Neuronal stem cell (in vitro differentiated cells): ENCODE measurements around the gene TTC33.

Source experiments
- DNase-seq: peaks from one replicate; pipeline ENCODE4 v3.0.0-alpha.2; 2013; ENCODE audit warnings: low spot score
- H2AFZ ChIP-seq: one replicate; pipeline ENCODE4 v1.6.1; 2013; ENCODE audit warnings: mild to moderate bottlenecking, low read length, inconsistent platforms
- H2AK5ac ChIP-seq: 2 replicates; pipeline ENCODE4 v1.6.1; 2013; ENCODE audit warnings: low read depth, mild to moderate bottlenecking, inconsistent platforms, low read length, moderate library complexity, mixed read lengths
- H2BK120ac ChIP-seq: 2 replicates; pipeline ENCODE4 v1.6.1; 2013; ENCODE audit warnings: low read depth, mild to moderate bottlenecking, inconsistent platforms, low read length, moderate library complexity, mixed read lengths
- H2BK12ac ChIP-seq: one replicate; pipeline ENCODE4 v1.6.1; 2013; ENCODE audit warnings: low read length, inconsistent platforms
- H2BK15ac ChIP-seq: 2 replicates; pipeline ENCODE4 v1.6.1; 2013; ENCODE audit warnings: mild to moderate bottlenecking, low read length, inconsistent platforms, mixed read lengths
- H2BK5ac ChIP-seq: one replicate; pipeline ENCODE4 v1.6.1; 2013; ENCODE audit warnings: inconsistent platforms, mild to moderate bottlenecking, low read length, moderate library complexity
- H3K14ac ChIP-seq: one replicate; pipeline ENCODE4 v1.6.1; 2013; ENCODE audit warnings: low read length, inconsistent platforms
- H3K18ac ChIP-seq: 2 replicates; pipeline ENCODE4 v1.6.1; 2013; ENCODE audit warnings: low read length, inconsistent platforms
- H3K23ac ChIP-seq: 2 replicates; pipeline ENCODE4 v1.6.1; 2013; ENCODE audit warnings: low read depth, mild to moderate bottlenecking, mixed read lengths, low read length, inconsistent platforms; ENCODE audit not compliant: poor library complexity
- H3K27ac ChIP-seq: replicated peaks from 3 replicates; pipeline ENCODE4 v1.5.1; 2013; ENCODE audit warnings: low read length, inconsistent platforms
- H3K27me3 ChIP-seq, 3 experiments: 2 replicates each; pipeline ENCODE4 v1.6.1; 2013; ENCODE audit warnings: low read length in 3 of 3, mild to moderate bottlenecking in 2 of 3, inconsistent platforms in 1 of 3, low read depth in 1 of 3, mixed read lengths in 1 of 3, moderate library complexity in 1 of 3; ENCODE audit not compliant: control insufficient read depth in 3 of 3, insufficient read depth in 3 of 3
- H3K36me3 ChIP-seq, 2 donors: replicated peaks in 1 of 2; 2 replicates each; pipeline ENCODE4 v1.6.1; 2013; ENCODE audit warnings: low read length in 2 of 2; ENCODE audit not compliant: control insufficient read depth in 2 of 2, insufficient read depth in 2 of 2
- H3K4ac ChIP-seq: 2 replicates; pipeline ENCODE4 v1.6.1; 2013; ENCODE audit warnings: inconsistent platforms, mild to moderate bottlenecking, low read length, moderate library complexity
- H3K4me1 ChIP-seq, 2 donors: 1 replicate in 1 of 2; 2 replicates in 1 of 2; pipeline ENCODE4 v1.6.1; 2013; ENCODE audit warnings: low read length in 2 of 2, low read depth in 1 of 2; ENCODE audit not compliant: control insufficient read depth in 2 of 2, insufficient read depth in 1 of 2
- H3K4me2 ChIP-seq: one replicate; pipeline ENCODE4 v1.6.1; 2013; ENCODE audit warnings: mild to moderate bottlenecking, low read length, inconsistent platforms; ENCODE audit not compliant: insufficient read depth, poor library complexity, severe bottlenecking
- H3K4me3 ChIP-seq, 2 donors: 2 replicates each; pipeline ENCODE4 v1.5.1; 2013; ENCODE audit warnings: low read length in 2 of 2, mild to moderate bottlenecking in 2 of 2, inconsistent platforms in 1 of 2, moderate library complexity in 1 of 2
- H3K79me1 ChIP-seq: one replicate; pipeline ENCODE4 v1.6.1; 2013; ENCODE audit warnings: low read depth, mild to moderate bottlenecking, inconsistent platforms, low read length, moderate library complexity
- H3K9ac ChIP-seq: one replicate; pipeline ENCODE4 v1.6.1; 2013; ENCODE audit warnings: mild to moderate bottlenecking, low read depth, low read length, inconsistent platforms; ENCODE audit not compliant: poor library complexity
- H3K9me3 ChIP-seq, 2 donors: replicated peaks in 1 of 2; 2 replicates each; pipeline versions ENCODE3 to v1.6.1; 2013; ENCODE audit warnings: low read length in 2 of 2, mild to moderate bottlenecking in 2 of 2, inconsistent platforms in 1 of 2, low read depth in 1 of 2, mixed read lengths in 1 of 2, moderate library complexity in 1 of 2; ENCODE audit not compliant: control insufficient read depth in 2 of 2, insufficient read depth in 1 of 2
- H4K8ac ChIP-seq: one replicate; pipeline ENCODE4 v1.6.1; 2013; ENCODE audit warnings: low read depth, mild to moderate bottlenecking, inconsistent platforms, low read length, moderate library complexity
- H4K91ac ChIP-seq: one replicate; pipeline ENCODE4 v1.6.1; 2013; ENCODE audit warnings: low read length, low read depth, mild to moderate bottlenecking, inconsistent platforms; ENCODE audit not compliant: poor library complexity
- WGBS, 2 donors: extraction: QIAGEN DNeasy Blood & Tissue Kit; methylation state at CpG; one replicate each; pipeline ENCODE4 v1.1.7; 2013; ENCODE audit warnings: missing lambda C conversion rate in 2 of 2, mixed read lengths in 1 of 2; ENCODE audit not compliant: insufficient read length in 2 of 2, insufficient replicate concordance in 1 of 2; ENCODE audit errors: extremely low coverage in 2 of 2; 5-methylcytosine and 5-hydroxymethylcytosine counted together

TTC33 gene

DNA sequence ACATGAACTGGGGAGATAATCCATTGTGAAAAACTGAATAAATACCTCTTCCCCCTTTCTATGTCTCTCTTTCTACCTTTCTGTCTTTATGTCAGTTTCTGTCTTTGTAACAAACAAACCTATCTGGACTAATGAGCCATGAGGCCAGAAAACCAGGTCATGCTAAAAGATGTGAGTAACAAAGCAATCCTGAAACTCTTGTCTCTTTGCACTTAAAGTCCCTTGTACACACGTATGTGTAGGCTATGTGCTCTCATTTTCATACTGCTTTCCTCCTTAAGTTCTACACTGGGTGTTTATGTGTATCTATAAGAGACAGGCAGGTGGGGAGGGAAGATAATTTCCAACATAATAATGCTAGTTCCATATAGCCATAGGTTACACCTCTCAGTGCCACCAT lies 199.9 kb downstream of the TTC33 start:
- H4K8ac ChIP-seq, result no peak overlapping the region
- H2BK15ac ChIP-seq, result no peak overlapping the region
- H3K36me3 ChIP-seq, result no peaks in the 10 kb centered on the region
- H2BK120ac ChIP-seq, result no peak overlapping the region
- H2BK12ac ChIP-seq, result no peak overlapping the region
- H2AFZ ChIP-seq, result no peak overlapping the region
- no peak overlapping the region for H3K4ac ChIP-seq
- no peak overlapping the region for H3K23ac ChIP-seq
- no peak overlapping the region for H3K18ac ChIP-seq
- H3K4me2 ChIP-seq, result no peak overlapping the region
- H2BK5ac ChIP-seq, result no peak overlapping the region
- no peaks in the 10 kb centered on the region for H3K27me3 ChIP-seq
- DNase-seq, result no peak
- peaks cover 0 to 6% of the 10 kb centered on the region in 2 donors for H3K4me1 ChIP-seq
- no CpG with 5 or more reads among the region's 1 CpG for WGBS, 2 donors
- no peaks in the 10 kb centered on the region for H3K79me1 ChIP-seq
- no peaks in the 10 kb centered on the region for H3K9me3 ChIP-seq
- H3K4me3 ChIP-seq, result no peak overlapping the region
- H4K91ac ChIP-seq, result no peak overlapping the region
- H3K9ac ChIP-seq, result no peak overlapping the region
- no peak overlapping the region for H3K27ac ChIP-seq
- no peak overlapping the region for H2AK5ac ChIP-seq
- no peak overlapping the region for H3K14ac ChIP-seq

DNA sequence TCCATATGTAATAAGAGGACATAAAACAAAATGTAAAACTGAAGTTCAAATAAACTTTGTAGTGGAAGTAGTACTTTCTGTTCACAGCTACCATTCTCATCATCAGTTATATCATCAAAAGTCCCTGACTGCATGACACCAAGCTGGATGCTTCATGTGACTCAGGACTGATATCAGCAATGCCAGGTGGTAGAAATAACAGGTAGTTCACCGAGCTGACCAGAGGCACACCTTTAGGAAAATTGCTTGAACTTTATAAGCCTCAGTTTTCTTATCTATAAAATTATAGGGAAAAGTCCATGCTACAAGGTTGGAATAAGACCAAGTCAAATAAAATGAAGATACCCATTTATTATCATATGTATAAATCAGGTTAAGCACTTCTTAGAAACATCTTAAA lies 200.9 kb downstream of the TTC33 start:
- no peak overlapping the region for H3K23ac ChIP-seq
- no peak overlapping the region for H2BK120ac ChIP-seq
- H3K4ac ChIP-seq, result no peak overlapping the region
- H3K79me1 ChIP-seq, result no peaks in the 10 kb centered on the region
- H3K14ac ChIP-seq, result no peak overlapping the region
- H2BK5ac ChIP-seq, result no peak overlapping the region
- H2BK15ac ChIP-seq, result no peak overlapping the region
- DNase-seq, result no peak
- no peaks in the 10 kb centered on the region for H3K9me3 ChIP-seq
- no peak overlapping the region for H4K91ac ChIP-seq
- H3K36me3 ChIP-seq, result no peaks in the 10 kb centered on the region
- no peaks in the 10 kb centered on the region for H3K27me3 ChIP-seq
- no peak overlapping the region for H2AK5ac ChIP-seq
- no peak overlapping the region for H3K4me3 ChIP-seq
- no peak overlapping the region for H3K9ac ChIP-seq
- H3K27ac ChIP-seq, result no peak overlapping the region
- no peak overlapping the region for H2BK12ac ChIP-seq
- no peak overlapping the region for H4K8ac ChIP-seq
- H3K4me2 ChIP-seq, result no peak overlapping the region
- no peak overlapping the region for H2AFZ ChIP-seq
- no peak overlapping the region for H3K18ac ChIP-seq
- peaks cover 0 to 6% of the 10 kb centered on the region in 2 donors for H3K4me1 ChIP-seq
- no CpG with 5 or more reads among the region's 1 CpG for WGBS, 2 donors

DNA sequence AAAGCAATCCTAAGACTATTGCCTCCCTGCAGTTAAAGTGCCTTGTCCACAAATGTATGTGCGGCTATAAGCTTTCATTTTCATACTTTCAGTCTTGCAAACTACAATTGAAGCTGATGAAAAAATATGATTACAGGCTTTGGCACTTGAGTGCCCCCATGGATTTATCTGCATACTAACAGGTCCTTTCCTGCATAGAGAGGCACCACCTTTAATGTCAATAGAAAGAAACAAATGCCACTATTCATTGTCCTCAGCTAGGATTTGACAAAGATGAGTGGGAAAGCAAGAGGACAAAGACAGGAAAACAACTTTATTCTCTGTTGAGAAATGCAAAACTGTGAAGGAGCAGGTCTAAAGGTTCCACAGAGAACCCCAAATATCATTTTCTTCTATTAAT lies 201.7 kb downstream of the TTC33 start:
- H3K27me3 ChIP-seq, result no peaks in the 10 kb centered on the region

DNA sequence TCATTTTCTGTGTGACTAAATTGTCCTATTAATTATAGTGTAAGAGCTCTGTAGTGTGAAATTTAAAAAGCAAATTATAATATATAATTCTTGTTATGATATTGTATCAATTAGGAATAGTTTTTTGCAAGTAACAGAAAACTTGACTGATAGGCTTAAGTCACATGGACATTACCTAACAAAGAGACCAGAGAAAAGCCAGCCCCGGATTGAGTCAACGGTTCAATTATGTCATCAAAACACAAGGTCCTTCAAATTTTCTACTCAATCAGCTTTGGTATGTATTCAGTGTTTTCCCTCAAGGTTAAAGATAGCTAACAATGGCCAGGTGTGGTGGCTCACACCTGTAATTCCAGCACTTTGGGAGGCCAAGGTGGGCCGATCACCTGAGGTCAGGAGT lies 202.8 kb downstream of the TTC33 start:
- Histone ChIP-seq H3K23ac (no peak overlapping the region), H3K9ac (no peak overlapping the region), H2AFZ (no peak overlapping the region), H2BK15ac (no peak overlapping the region), H4K91ac (no peak overlapping the region), H3K9me3 (no peaks in the 10 kb centered on the region), H2BK120ac (no peak overlapping the region), H2AK5ac (no peak overlapping the region), H3K36me3 (no peaks in the 10 kb centered on the region), H3K27me3 (no peaks in the 10 kb centered on the region), H3K27ac (no peak overlapping the region), H3K4me1 (peaks cover 0 to 6% of the 10 kb centered on the region in 2 donors), H3K14ac (no peak overlapping the region), H3K4me2 (no peak overlapping the region), H3K79me1 (no peaks in the 10 kb centered on the region), H4K8ac (no peak overlapping the region), H3K4me3 (no peak overlapping the region), H2BK12ac (no peak overlapping the region), H2BK5ac (no peak overlapping the region), H3K18ac (no peak overlapping the region), H3K4ac (no peak overlapping the region)
- no peak for DNase-seq
- WGBS, 2 donors, result no CpG with 5 or more reads among the region's 3 CpGs

More for the DNA sequence above, 201.7 kb downstream of the TTC33 start:
- DNase-seq, result no peak
- Histone ChIP-seq H3K4me2 (no peak overlapping the region), H3K4ac (no peak overlapping the region), H2BK120ac (no peak overlapping the region), H3K18ac (no peak overlapping the region), H3K23ac (no peak overlapping the region), H2BK15ac (no peak overlapping the region), H3K9ac (no peak overlapping the region), H4K91ac (no peak overlapping the region), H3K4me3 (no peak overlapping the region), H3K9me3 (no peaks in the 10 kb centered on the region), H3K14ac (no peak overlapping the region), H3K79me1 (no peaks in the 10 kb centered on the region), H2AK5ac (no peak overlapping the region), H3K27ac (no peak overlapping the region), H2BK5ac (no peak overlapping the region), H2AFZ (no peak overlapping the region), H2BK12ac (no peak overlapping the region), H3K4me1 (peaks cover 0 to 6% of the 10 kb centered on the region in 2 donors), H3K36me3 (no peaks in the 10 kb centered on the region), H4K8ac (no peak overlapping the region)
- no CpG with 5 or more reads among the region's 1 CpG for WGBS, 2 donors
